Nephron (organoid): ENCODE measurements around the gene FKBP5.
"Not testable (repeated sequence)": the region's sequence is repeated elsewhere in the genome, so short reads cannot be mapped to it uniquely, and the experiment has no call there.

ENCODE experiments used
- H3K27ac Mint-ChIP-seq, 3 experiments: 2 replicates each; pipeline ENCODE4 v1.8.0; 2020; ENCODE audit warnings: mixed read lengths in 3 of 3, mild to moderate bottlenecking in 2 of 3, moderate library complexity in 1 of 3
- H3K27me3 Mint-ChIP-seq: 2 replicates; pipeline ENCODE4 v1.8.0; 2021; ENCODE audit warnings: low read depth, mild to moderate bottlenecking, moderate library complexity, mixed read lengths
- H3K36me3 Mint-ChIP-seq: 2 replicates; pipeline ENCODE4 v1.8.0; 2020; ENCODE audit warnings: low read depth, mixed read lengths
- H3K4me1 Mint-ChIP-seq: 2 replicates; pipeline ENCODE4 v1.8.0; 2020; ENCODE audit warnings: mixed read lengths
- H3K4me3 Mint-ChIP-seq, 3 experiments: 2 replicates each; pipeline ENCODE4 v1.8.0; 2020; ENCODE audit warnings: mild to moderate bottlenecking in 3 of 3, mixed read lengths in 3 of 3, moderate library complexity in 2 of 3
- H3K9me3 Mint-ChIP-seq: 2 replicates; pipeline ENCODE4 v1.8.0; 2020; ENCODE audit warnings: mixed read lengths
- CTCF ChIP-seq, 3 experiments: fragments of 200-600 bp; sonication (generic); IDR thresholded peaks; one replicate each; pipeline ENCODE4 v1.5.0; 2021; ENCODE audit warnings: antibody characterized with exemption in 3 of 3; ENCODE audit not compliant: unreplicated experiment in 3 of 3

The FKBP5 gene

GRCh38 chr6:35603326-35604202 is 85.2 kb downstream of the FKBP5 start:
- Mint-ChIP-seq H3K4me3 (no peak overlapping the region), H3K9me3 (no peaks in the 10 kb centered on the region), H3K27me3 (no peaks in the 10 kb centered on the region), H3K27ac (peak overlapping the region in 2 of 3 experiments; percentile 83 to 92), H3K4me1 (peaks cover 33% of the 10 kb centered on the region), H3K36me3 (peaks cover 15% of the 10 kb centered on the region)
- no peak for TF ChIP-seq CTCF (IDR thresholded peaks at IDR 0.05; ENCODE audit: unreplicated experiment in 3 of 3)

DNA sequence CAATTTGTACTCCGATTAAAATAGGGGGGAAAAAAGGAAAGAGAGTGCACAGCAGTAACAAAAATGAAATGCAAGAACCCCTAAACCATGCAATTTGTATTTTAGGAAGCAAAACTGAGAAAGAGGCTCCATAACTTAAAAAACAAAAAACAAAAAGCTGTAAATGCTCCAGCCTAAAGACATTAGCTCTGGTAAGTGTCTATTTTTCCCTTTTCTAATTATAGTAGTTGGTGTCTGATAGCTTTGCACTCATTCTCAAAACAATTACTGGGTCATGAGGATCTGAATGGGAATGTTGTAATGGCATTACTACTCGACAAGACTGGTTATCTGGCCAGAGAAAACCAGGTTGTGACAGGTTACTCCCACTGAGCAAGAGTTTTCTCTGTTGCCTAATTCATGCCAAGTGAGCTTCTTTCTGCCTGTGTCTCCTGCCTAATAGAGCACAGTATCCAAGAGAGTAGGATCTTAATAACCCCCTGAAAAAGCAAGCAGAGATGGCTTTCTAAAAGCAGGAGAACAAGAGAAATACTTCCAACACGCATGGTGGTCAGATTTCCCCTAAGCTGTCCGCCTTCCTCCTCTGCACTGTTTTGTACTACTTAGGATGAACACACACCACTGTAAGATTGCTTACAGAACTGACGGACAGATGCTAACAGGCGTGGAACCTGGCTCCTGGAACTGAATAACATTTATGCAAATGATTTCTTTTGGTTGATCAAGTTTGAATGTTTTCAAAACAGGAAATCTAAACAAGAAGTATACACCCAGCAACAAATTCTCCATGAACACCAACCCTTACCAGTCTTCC is 86.4 kb downstream of the FKBP5 start:
- Mint-ChIP-seq H3K4me3 (peak overlapping the region in 1 of 3 experiments; percentile 31), H3K9me3 (no peaks in the 10 kb centered on the region), H3K4me1 (peaks cover 34% of the 10 kb centered on the region), H3K36me3 (peaks cover 13% of the 10 kb centered on the region), H3K27ac (peak overlapping the region; percentile 80 to 92 (median 83)), H3K27me3 (no peaks in the 10 kb centered on the region)
- no peak for TF ChIP-seq CTCF (IDR thresholded peaks at IDR 0.05; ENCODE audit: unreplicated experiment in 3 of 3)

- Mint-ChIP-seq H3K27ac (peak overlapping the region; percentile 80 to 92 (median 83)), H3K4me1 (peaks cover 42% of the 10 kb centered on the region), H3K4me3 (peak overlapping the region in 1 of 3 experiments; percentile 31), H3K27me3 (no peaks in the 10 kb centered on the region), H3K9me3 (no peaks in the 10 kb centered on the region), H3K36me3 (peaks cover 12% of the 10 kb centered on the region)
- no peak for TF ChIP-seq CTCF (IDR thresholded peaks at IDR 0.05; ENCODE audit: unreplicated experiment in 3 of 3)
These were observed 87.2 kb downstream of the FKBP5 start for GRCh38 chr6:35601331-35602132.

GRCh38 chr6:35600659-35601125 is 88.0 kb downstream of the FKBP5 start:
- Mint-ChIP-seq H3K4me1 (peaks cover 50% of the 10 kb centered on the region), H3K4me3 (peak overlapping the region; percentile 5 to 23 (median 15)), H3K36me3 (peaks cover 6% of the 10 kb centered on the region), H3K27me3 (no peaks in the 10 kb centered on the region), H3K27ac (peak overlapping the region; percentile 80 to 92 (median 83)), H3K9me3 (no peaks in the 10 kb centered on the region)
- TF ChIP-seq CTCF (IDR thresholded peaks at IDR 0.05; ENCODE audit: unreplicated experiment in 3 of 3): no peak

DNA sequence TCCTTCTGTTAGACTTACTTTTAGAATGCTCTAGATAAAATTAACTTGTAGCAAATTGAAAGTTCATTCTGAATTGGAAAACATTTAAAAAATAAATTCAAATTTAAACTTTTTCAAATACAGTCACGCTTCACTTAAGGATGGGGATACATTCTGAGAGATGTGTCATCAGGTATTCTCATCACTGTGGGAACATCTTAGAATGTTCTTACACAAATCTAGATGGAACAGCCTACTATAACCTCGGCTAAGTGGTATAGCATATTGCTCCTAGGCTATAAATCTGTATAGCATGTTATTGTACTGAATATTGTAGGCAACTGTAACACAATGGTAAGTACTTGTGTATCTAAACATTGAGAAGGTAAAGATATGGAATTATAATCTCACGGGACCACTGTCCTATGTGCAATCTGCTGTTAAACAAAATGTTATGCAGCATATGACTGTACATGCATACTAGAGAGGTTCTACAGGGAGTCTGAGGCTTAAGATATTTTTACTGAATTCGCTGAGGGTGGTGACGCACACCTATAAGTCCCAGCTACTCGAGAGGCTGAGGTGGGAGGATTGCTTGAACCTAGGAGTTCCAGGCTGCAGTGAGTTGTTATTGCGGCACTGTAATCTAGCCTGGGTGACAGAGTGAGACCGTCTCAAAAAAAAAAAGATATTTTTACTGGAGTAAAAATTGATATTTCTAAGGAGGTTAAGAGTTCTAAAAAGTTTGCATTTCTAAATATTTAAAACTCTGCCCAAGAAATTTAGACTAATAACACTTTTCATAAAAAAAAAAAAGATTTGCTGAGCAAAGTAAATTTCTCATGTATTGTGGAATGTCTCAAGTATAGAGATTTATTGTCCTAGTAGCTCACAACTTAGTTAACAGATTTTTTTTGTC is 88.7 kb downstream of the FKBP5 start:
- no peaks in the 10 kb centered on the region for H3K9me3 Mint-ChIP-seq

DNA sequence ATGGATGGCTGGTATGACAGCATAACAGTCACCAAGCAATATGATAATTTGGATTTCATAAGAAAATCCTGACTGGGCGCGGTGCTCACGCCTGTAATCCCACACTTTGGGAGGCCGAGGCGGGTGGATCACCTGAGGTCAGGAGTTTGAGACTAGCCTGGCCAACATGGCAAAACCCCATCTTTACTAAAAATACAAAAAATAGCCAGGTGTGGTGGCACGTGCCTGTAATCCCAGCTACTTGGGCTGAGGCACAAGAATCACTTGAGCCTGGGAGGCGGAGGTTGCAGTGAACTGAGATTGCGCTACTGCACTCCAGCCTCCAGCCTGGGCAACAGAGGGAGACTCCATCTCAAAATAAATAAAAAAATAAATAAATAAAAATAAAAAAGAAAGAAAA is 90.1 kb downstream of the FKBP5 start:
- H3K36me3 Mint-ChIP-seq, H3K4me3 Mint-ChIP-seq, H3K9me3 Mint-ChIP-seq, H3K27me3 Mint-ChIP-seq: not testable (repeated sequence)
- Mint-ChIP-seq H3K4me1 (peaks cover 58% of the 10 kb centered on the region), H3K27ac (peak overlapping the region in 1 of 3 experiments; percentile 83)

More for the DNA sequence above, 88.7 kb downstream of the FKBP5 start:
- peak overlapping the region in 1 of 3 experiments; percentile 5 for H3K4me3 Mint-ChIP-seq
- H3K4me1 Mint-ChIP-seq: peaks cover 50% of the 10 kb centered on the region
- peak overlapping the region; percentile 80 to 92 (median 83) for H3K27ac Mint-ChIP-seq
- H3K36me3 Mint-ChIP-seq: peaks cover 4% of the 10 kb centered on the region
- no peaks in the 10 kb centered on the region for H3K27me3 Mint-ChIP-seq
- no peak for TF ChIP-seq CTCF (IDR thresholded peaks at IDR 0.05; ENCODE audit: unreplicated experiment in 3 of 3)
